Heart left ventricle (tissue), 16 donors: ENCODE measurements around the gene GALNT8. TPM values are rescaled to one million over a fixed set of nuclear protein-coding genes. Genes with fewer than 3 reads are reported as not detected.

Experiments used
- ATAC-seq, 4 donors: fragments of 200-7000 bp; cut with Tn5 transposase; one replicate each; pipeline ENCODE4 v1.9.1; 2020 to 2022; ENCODE audit warnings: moderate library complexity in 4 of 4, mild to moderate bottlenecking in 3 of 4, moderate number of reproducible peaks in 1 of 4
- DNase-seq, 5 donors: peaks; one replicate each; pipeline ENCODE4 v3.0.0-alpha.2; 2020
- H3K27ac ChIP-seq, 12 donors: fragments of 200-600 bp; sonication (generic) in 4 of 12; one replicate each; pipeline versions ENCODE4 v1.5.0 to v1.8.0; 2016 to 2022; ENCODE audit warnings: mild to moderate bottlenecking in 2 of 12
- H3K27me3 ChIP-seq, 9 donors: fragments of 200-600 bp; sonication (generic) in 2 of 9; one replicate each; pipeline versions ENCODE4 v1.5.1 to v1.8.0; 2016 to 2022; ENCODE audit warnings: mild to moderate bottlenecking in 3 of 9
- H3K36me3 ChIP-seq, 9 donors: fragments of 200-600 bp; sonication (generic) in 2 of 9; one replicate each; pipeline versions ENCODE4 v1.5.0 to v1.8.0; 2018 to 2022; ENCODE audit warnings: mild to moderate bottlenecking in 2 of 9
- H3K4me1 ChIP-seq, 12 donors: fragments of 200-600 bp; sonication (generic) in 4 of 12; one replicate each; pipeline versions ENCODE4 v1.5.0 to v1.8.0; 2016 to 2022; ENCODE audit warnings: mild to moderate bottlenecking in 3 of 12
- H3K4me3 ChIP-seq, 12 donors: fragments of 200-600 bp; sonication (generic) in 4 of 12; one replicate each; pipeline versions ENCODE4 v1.5.0 to v1.8.0; 2017 to 2022; ENCODE audit warnings: mild to moderate bottlenecking in 9 of 12, moderate library complexity in 4 of 12
- H3K9me3 ChIP-seq, 12 donors: fragments of 200-600 bp; sonication (generic) in 4 of 12; one replicate each; pipeline versions ENCODE4 v1.5.0 to v1.8.0; 2016 to 2022; ENCODE audit warnings: mild to moderate bottlenecking in 1 of 12
- POLR2A ChIP-seq, 2 donors: fragments of 450-650 bp; IDR thresholded peaks; one replicate each; pipeline ENCODE4 v1.6.1; 2017; ENCODE audit warnings: antibody characterized with exemption in 2 of 2, mild to moderate bottlenecking in 2 of 2, moderate library complexity in 2 of 2
- WGBS, 4 donors: extraction: QIAGEN DNeasy Blood & Tissue Kit in 2 of 4; methylation state at CpG; one replicate each; pipeline versions ENCODE4 v1.1.5 to v1.1.7; 2013 to 2018; 5-methylcytosine and 5-hydroxymethylcytosine counted together
- intact Hi-C, 10 donors: fragments of 100-400 bp; cut with DNase I; formaldehyde crosslinking; loops; one replicate each; pipeline versions ENCODE4 v1.11.1 to v1.14.2; 2022
- polyA plus RNA-seq, 2 donors: library from polyadenylated mRNA; stranded (reverse); fragments of 200-250 nt; gene quantifications; one replicate each; pipeline ENCODE4 v1.2.3, GENCODE V29; 2013
- total RNA-seq, 9 donors: library from RNA; depleted of rRNA in 2 of 9; stranded (reverse); fragments of >200 nt in 2 of 9; fragmentation: NEBNext Ultra II Directional in 3 of 9; extraction: Animal tissue kit (Norgen Biotek cat#: 25700) in 3 of 9; gene quantifications; one replicate each; pipeline versions ENCODE4 v1.1.0 to v1.2.4, GENCODE V29; 2016 to 2023
- TF ChIP-seq, protein P1 (sequence below), 12 donors: fragments of 200-600 bp; sonication (generic) in 4 of 12; IDR thresholded peaks; one replicate each; pipeline versions ENCODE4 v1.5.0 to v1.8.0; 2018 to 2022; ENCODE audit warnings: antibody characterized with exemption in 12 of 12, mild to moderate bottlenecking in 5 of 12
- donor health status: ischemic (EF 13 %, LVEDD 7.1; RV severe dilation, severe dysfunction).
- donor health status: healthy with polysubstance abuse.
- donor health status: DM: no; HTN: yes; CAD: no.
- donor health status: DM: no; HTN: no; CAD: no.
- donor health status: ischemic (EF 25% LVEDD 6.9; RV normal size, moderate dysfunction).
- donor health status: ischemic (EF 25% LVEDD 5.7; RV mildly dilated, moderate dysfunction).
- donor health status: healthy.
- donor health status: DM: yes; HTN: yes; CAD: no.
- donor health status: ischemic (EF 35%, LVEDD 5.7; RV mildly dilated, moderate dysfunction).
- donor health status: nonischemic (EF 11% LVEDD 7.7; RV severe dilation, severe dysfunction).
- donor health status: DM: yes; HTN: yes; CAD: no.
- donor health status: PGD.
- donor health status: ischemic (EF 29% LVEDD 5.4; RV normal size, mild dysfunction).
- donor health status: nonischemic (EF 23%, LVEDD 6.1; RV moderate dilation, normal function).

Gene GALNT8
- total and polyA plus RNA-seq, 11 donors, result 0.35 to 2.6 (median 0.94) TPM

DNA sequence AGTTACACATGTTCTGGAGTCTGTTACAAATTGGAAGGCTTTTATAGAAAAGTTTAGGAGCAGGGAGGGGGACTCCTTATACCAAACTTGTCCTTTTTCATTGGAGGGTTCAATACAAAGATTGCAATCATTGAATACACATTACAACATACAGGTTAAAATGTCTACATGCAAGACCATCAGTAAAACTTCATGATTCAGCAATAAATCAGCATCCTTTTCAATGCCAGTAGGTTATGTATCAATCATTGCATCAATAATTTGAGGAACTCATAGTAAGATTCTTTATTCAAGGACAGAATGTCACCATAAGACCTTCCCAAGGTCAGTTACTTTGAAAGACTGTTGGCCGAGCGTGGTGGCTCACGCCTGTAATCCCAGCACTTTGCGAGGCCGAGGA, 16.5 kb upstream of the GALNT8 start:
- ATAC-seq, result no peak
- intact Hi-C loops, result no loop called here
- no peak for TF ChIP-seq POLR2A (IDR thresholded peaks at IDR 0.05)
- TF ChIP-seq, protein P1, sequence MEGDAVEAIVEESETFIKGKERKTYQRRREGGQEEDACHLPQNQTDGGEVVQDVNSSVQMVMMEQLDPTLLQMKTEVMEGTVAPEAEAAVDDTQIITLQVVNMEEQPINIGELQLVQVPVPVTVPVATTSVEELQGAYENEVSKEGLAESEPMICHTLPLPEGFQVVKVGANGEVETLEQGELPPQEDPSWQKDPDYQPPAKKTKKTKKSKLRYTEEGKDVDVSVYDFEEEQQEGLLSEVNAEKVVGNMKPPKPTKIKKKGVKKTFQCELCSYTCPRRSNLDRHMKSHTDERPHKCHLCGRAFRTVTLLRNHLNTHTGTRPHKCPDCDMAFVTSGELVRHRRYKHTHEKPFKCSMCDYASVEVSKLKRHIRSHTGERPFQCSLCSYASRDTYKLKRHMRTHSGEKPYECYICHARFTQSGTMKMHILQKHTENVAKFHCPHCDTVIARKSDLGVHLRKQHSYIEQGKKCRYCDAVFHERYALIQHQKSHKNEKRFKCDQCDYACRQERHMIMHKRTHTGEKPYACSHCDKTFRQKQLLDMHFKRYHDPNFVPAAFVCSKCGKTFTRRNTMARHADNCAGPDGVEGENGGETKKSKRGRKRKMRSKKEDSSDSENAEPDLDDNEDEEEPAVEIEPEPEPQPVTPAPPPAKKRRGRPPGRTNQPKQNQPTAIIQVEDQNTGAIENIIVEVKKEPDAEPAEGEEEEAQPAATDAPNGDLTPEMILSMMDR (IDR thresholded peaks at IDR 0.05), result no peak
- 88 to 98% (median 95%) methylated on average over 5 of the region's 5 CpGs for WGBS, 4 donors
- peaks cover 0 to 12% (median 0%) of the 10 kb centered on the region in 12 donors for H3K4me1 ChIP-seq
- H3K9me3 ChIP-seq, result no peaks in the 10 kb centered on the region
- DNase-seq, result no peak
- no peaks in the 10 kb centered on the region for H3K36me3 ChIP-seq
- H3K27ac ChIP-seq, result no peak overlapping the region
- H3K4me3 ChIP-seq, result no peak overlapping the region
- H3K27me3 ChIP-seq, result no peaks in the 10 kb centered on the region

GRCh38 chr12:4705824-4706223, 14.4 kb upstream of the GALNT8 start:
- no peaks in the 10 kb centered on the region for H3K27me3 ChIP-seq
- H3K27ac ChIP-seq, result no peak overlapping the region
- intact Hi-C loops, result no loop called here
- no peaks in the 10 kb centered on the region for H3K9me3 ChIP-seq
- no peak overlapping the region for H3K4me3 ChIP-seq
- TF ChIP-seq, protein P1 (IDR thresholded peaks at IDR 0.05), result no peak
- TF ChIP-seq POLR2A (IDR thresholded peaks at IDR 0.05), result no peak
- no peak for DNase-seq
- H3K36me3 ChIP-seq, result no peaks in the 10 kb centered on the region
- ATAC-seq, result no peak
- H3K4me1 ChIP-seq, result peaks cover 0 to 7% (median 0%) of the 10 kb centered on the region in 12 donors

- Histone ChIP-seq H3K9me3 (no peaks in the 10 kb centered on the region), H3K36me3 (no peaks in the 10 kb centered on the region), H3K4me1 (no peaks in the 10 kb centered on the region), H3K27me3 (no peaks in the 10 kb centered on the region), H3K4me3 (no peak overlapping the region), H3K27ac (no peak overlapping the region)
- 78 to 91% (median 89%) methylated on average over 2 of the region's 2 CpGs for WGBS, 4 donors
- no peak for DNase-seq
- ATAC-seq, result no peak
- TF ChIP-seq, protein P1 (IDR thresholded peaks at IDR 0.05), result no peak
- no peak for TF ChIP-seq POLR2A (IDR thresholded peaks at IDR 0.05)
- intact Hi-C loops, result no loop called here
These were observed 12.9 kb upstream of the GALNT8 start for GRCh38 chr12:4707306-4707705.

- no peaks in the 10 kb centered on the region for H3K27me3 ChIP-seq
- no peak overlapping the region for H3K27ac ChIP-seq
- intact Hi-C loops, result loop anchor here in 1 of 10 donors (2.0 kb wide), 1 partner anchor 43 kb away; no protein-coding TSS in a partner anchor
- 96 to 98% (median 97%) methylated on average over 1 of the region's 1 CpG for WGBS, 4 donors
- no peaks in the 10 kb centered on the region for H3K36me3 ChIP-seq
- TF ChIP-seq POLR2A (IDR thresholded peaks at IDR 0.05), result no peak
- TF ChIP-seq, protein P1 (IDR thresholded peaks at IDR 0.05), result no peak
- no peaks in the 10 kb centered on the region for H3K4me1 ChIP-seq
- H3K4me3 ChIP-seq, result no peak overlapping the region
- H3K9me3 ChIP-seq, result no peaks in the 10 kb centered on the region
- DNase-seq (no peak), ATAC-seq (no peak)
These were observed 10.1 kb upstream of the GALNT8 start for GRCh38 chr12:4710113-4710512.
